Fibroblast of villous mesenchyme (primary cell): Measurements from ENCODE around the gene SYT5. TPM values are rescaled to one million over a fixed set of nuclear protein-coding genes. Genes with fewer than 3 reads are reported as not detected.

Source experiments
- DNase-seq: peaks from one replicate; pipeline ENCODE4 v3.0.0-alpha.2; 2010; ENCODE audit warnings: low read depth
- H3K4me3 ChIP-seq: 2 replicates; pipeline ENCODE4 v1.5.1; 2011; ENCODE audit warnings: low read depth, mild to moderate bottlenecking, low read length
- CTCF ChIP-seq: IDR thresholded peaks from 2 replicates; pipeline ENCODE4 v1.5.1; 2012; ENCODE audit warnings: low read depth, mild to moderate bottlenecking, low read length; ENCODE audit not compliant: insufficient read depth
- total RNA-seq: library from RNA; depleted of rRNA; stranded (reverse); fragments of >200 nt; gene quantifications from 2 replicates; pipeline ENCODE4 v1.2.3, GENCODE V29; 2012

Gene SYT5
- total RNA-seq, 1 donor, result 0.86 TPM

GRCh38 chr19:55141696-55142095, 38.4 kb downstream of the SYT5 start:
- no peak for DNase-seq
- TF ChIP-seq CTCF, result no peak
- no peak overlapping the region for H3K4me3 ChIP-seq

- no peak overlapping the region for H3K4me3 ChIP-seq
- no peak for DNase-seq
- no peak for TF ChIP-seq CTCF
Measured at GRCh38 chr19:55137915-55138314, 42.2 kb downstream of the SYT5 start.

- TF ChIP-seq CTCF, result no peak
- no peak for DNase-seq
Measured at GRCh38 chr19:55136399-55137102, 43.5 kb downstream of the SYT5 start.

GRCh38 chr19:55134736-55135135, 45.4 kb downstream of the SYT5 start:
- no peak for DNase-seq
- no peak overlapping the region for H3K4me3 ChIP-seq
- TF ChIP-seq CTCF, result no peak

More at GRCh38 chr19:55136399-55137102, 43.5 kb downstream of the SYT5 start:
- H3K4me3 ChIP-seq, result no peak overlapping the region

GRCh38 chr19:55133639-55134444, 46.2 kb downstream of the SYT5 start:
- DNase-seq, result no peak

More at GRCh38 chr19:55133639-55134444, 46.2 kb downstream of the SYT5 start:
- TF ChIP-seq CTCF, result no peak
- H3K4me3 ChIP-seq, result no peak overlapping the region
